PFSK-1 (cell line): ENCODE data around the gene HMX1.

Source experiments
- FOXP2 ChIP-seq: optimal IDR thresholded peaks from 2 replicates; pipeline ENCODE3; 2011; ENCODE audit warnings: borderline replicate concordance, control low read depth, inconsistent platforms; ENCODE audit not compliant: insufficient read depth; ENCODE audit errors: extremely low read length, extremely low read depth
- POLR2AphosphoS5 ChIP-seq: IDR thresholded peaks from 2 replicates; pipeline ENCODE4 v1.6.1; 2012; ENCODE audit warnings: low read depth, mild to moderate bottlenecking, control low read depth, low read length, moderate library complexity
- REST ChIP-seq, 2 experiments: IDR thresholded peaks; 2 replicates each; pipeline versions ENCODE4 v1.6.1 to v1.8.0; 2011 to 2012; ENCODE audit warnings: low read depth in 2 of 2, low read length in 2 of 2, control low read depth in 1 of 2, inconsistent platforms in 1 of 2, mild to moderate bottlenecking in 1 of 2, moderate library complexity in 1 of 2; ENCODE audit not compliant: insufficient read depth in 1 of 2
- SIN3A ChIP-seq: IDR thresholded peaks from 2 replicates; pipeline ENCODE4 v1.6.1; 2012; ENCODE audit warnings: mild to moderate bottlenecking, low read length, moderate library complexity, borderline replicate concordance; ENCODE audit not compliant: insufficient read depth
- TAF1 ChIP-seq: IDR thresholded peaks from 2 replicates; pipeline ENCODE4 v1.6.1; 2012; ENCODE audit warnings: low read length, control low read depth, borderline replicate concordance; ENCODE audit not compliant: insufficient read depth

- TF ChIP-seq TAF1 (no peak), REST (IDR thresholded peaks at IDR 0.05; ENCODE audit: insufficient read depth in 1 of 2, low read depth in 2 of 2, low read length in 2 of 2) (no peak), POLR2AphosphoS5 (no peak), SIN3A (no peak), FOXP2 (no peak)
Observed at GRCh38 chr4:8915201-8916200, 43.9 kb upstream of the HMX1 start.
